Endothelial cell of umbilical vein (primary cell): ENCODE results near the gene GAST. TPM values are rescaled to one million over a fixed set of nuclear protein-coding genes. Genes with fewer than 3 reads are reported as not detected.

Experiments used
- BruUV-seq: library from RNA; stranded (reverse); fragments of 400-500 nt; replicated peaks from 2 replicates; lab custom pipeline; 2021; lab: Mats Ljungman, UMichigan
- CTCF ChIA-PET: fragments of 300-600, 350-600 bp; sonication (Branson Sonifier 250); formaldehyde crosslinking; loops from one replicate; lab custom pipeline; 2021; ENCODE audit warnings: antibody characterized with exemption, inconsistent platforms; lab: Charles Lee
- POLR2A ChIA-PET: fragments of 300-600, 350-600 bp; sonication (Branson Sonifier 250); formaldehyde crosslinking; loops from one replicate; lab custom pipeline; 2021; ENCODE audit warnings: antibody characterized with exemption, inconsistent platforms; lab: Charles Lee
- DNase-seq: peaks from one replicate; pipeline ENCODE4 v3.0.0-alpha.2; 2011; ENCODE audit warnings: low read depth, low spot score
- FAIRE-seq: peaks from 2 replicates; lab custom pipeline; 2011; peaks lifted over from hg19 to GRCh38; lab: Jason Lieb, UNC
- H2AFZ ChIP-seq: 2 replicates; pipeline ENCODE4 v1.6.0; 2012; ENCODE audit warnings: low read depth, low read length, control low read depth, inconsistent platforms
- H3K27ac ChIP-seq: 2 replicates; pipeline ENCODE4 v1.5.1; 2011; ENCODE audit warnings: low read depth, mild to moderate bottlenecking, control low read depth, low read length, moderate library complexity; ENCODE audit not compliant: insufficient read depth
- H3K27me3 ChIP-seq, 2 experiments: 2 replicates each; pipeline versions ENCODE4 v1.6.0 to v1.6.1; 2011; ENCODE audit warnings: low read length in 2 of 2, mixed read lengths in 1 of 2; ENCODE audit not compliant: control insufficient read depth in 2 of 2, insufficient read depth in 2 of 2
- H3K36me3 ChIP-seq, 2 experiments: 2 replicates in 1 of 2; 3 replicates in 1 of 2; pipeline ENCODE4 v1.5.1; 2011; ENCODE audit warnings: low read length in 2 of 2, mild to moderate bottlenecking in 1 of 2, moderate library complexity in 1 of 2; ENCODE audit not compliant: control insufficient read depth in 2 of 2, insufficient read depth in 2 of 2; ENCODE audit errors: extremely low read depth in 1 of 2
- H3K4me1 ChIP-seq: 3 replicates; pipeline ENCODE4 v1.5.1; 2011; ENCODE audit warnings: mild to moderate bottlenecking, low read length; ENCODE audit not compliant: control insufficient read depth, insufficient read depth; ENCODE audit errors: extremely low read depth
- H3K4me2 ChIP-seq: 2 replicates; pipeline ENCODE4 v1.6.1; 2011; ENCODE audit warnings: low read length, control low read depth, mixed read lengths; ENCODE audit not compliant: insufficient read depth
- H3K4me3 ChIP-seq, 3 experiments: fragments of 200-600 bp in 1 of 3; sonication (generic), shearing (Covaris generic) in 1 of 3; replicated peaks in 1 of 3; 2 replicates each; pipeline ENCODE4 v1.5.1; 2011 to 2016; ENCODE audit warnings: control low read depth in 3 of 3, low read length in 3 of 3, mild to moderate bottlenecking in 2 of 3, inconsistent platforms in 1 of 3, low read depth in 1 of 3, moderate library complexity in 1 of 3; ENCODE audit not compliant: insufficient read depth in 1 of 3
- H3K79me2 ChIP-seq: 2 replicates; pipeline ENCODE4 v1.6.0; 2012; ENCODE audit warnings: low read length, inconsistent platforms; ENCODE audit not compliant: control insufficient read depth, insufficient read depth
- H3K9ac ChIP-seq: replicated peaks from 2 replicates; pipeline ENCODE3; 2011; ENCODE audit warnings: low read length, control low read depth; ENCODE audit not compliant: insufficient read depth; ENCODE audit errors: extremely low read depth
- H3K9me1 ChIP-seq: replicated peaks from 3 replicates; pipeline ENCODE4 v1.6.0; 2011; ENCODE audit warnings: mild to moderate bottlenecking, low read length; ENCODE audit not compliant: control insufficient read depth, insufficient read depth; ENCODE audit errors: extremely low read depth
- H3K9me3 ChIP-seq: replicated peaks from 2 replicates; pipeline ENCODE4 v1.5.1; 2012; ENCODE audit warnings: low read length, inconsistent platforms; ENCODE audit not compliant: control insufficient read depth, insufficient read depth
- H4K20me1 ChIP-seq: replicated peaks from 2 replicates; pipeline ENCODE3; 2011; ENCODE audit warnings: mild to moderate bottlenecking, low read length; ENCODE audit not compliant: control insufficient read depth, insufficient read depth; ENCODE audit errors: extremely low read depth
- EZH2 ChIP-seq: IDR thresholded peaks from 2 replicates; pipeline ENCODE4 v1.6.1; 2012; ENCODE audit warnings: borderline replicate concordance, low read depth, mild to moderate bottlenecking, moderate library complexity, low read length, inconsistent platforms; ENCODE audit not compliant: severe bottlenecking
- FOS ChIP-seq: IDR thresholded peaks from 2 replicates; pipeline ENCODE4 v1.6.1; 2011; ENCODE audit warnings: mild to moderate bottlenecking, low read length, moderate library complexity, borderline replicate concordance; ENCODE audit not compliant: insufficient read depth
- GATA2 ChIP-seq: IDR thresholded peaks from 2 replicates; pipeline ENCODE4 v1.7.0; 2011; ENCODE audit warnings: low read depth, mild to moderate bottlenecking, moderate library complexity, mixed read lengths, low read length; ENCODE audit not compliant: insufficient read length, insufficient read depth
- JUN ChIP-seq: IDR thresholded peaks from 2 replicates; pipeline ENCODE4 v1.6.1; 2011; ENCODE audit warnings: borderline replicate concordance, low read depth; ENCODE audit not compliant: insufficient read length, insufficient read depth
- MYC ChIP-seq: IDR thresholded peaks from one replicate; pipeline ENCODE4 v1.6.1; 2011; ENCODE audit warnings: mild to moderate bottlenecking, low read depth, low read length
- POLR2A ChIP-seq: IDR thresholded peaks from 2 replicates; pipeline ENCODE4 v1.6.1; 2012; ENCODE audit warnings: low read depth, mild to moderate bottlenecking, control low read depth, low read length
- POLR2AphosphoS5 ChIP-seq: IDR thresholded peaks from 2 replicates; pipeline ENCODE4 v1.6.1; 2012; ENCODE audit warnings: low read depth, mild to moderate bottlenecking, control low read depth, low read length, moderate library complexity; ENCODE audit not compliant: insufficient read depth
- dilution Hi-C: fragments of 300-500 bp; cut with MboI; formaldehyde crosslinking; loops from one replicate; pipeline ENCODE4 v1.15.0; 2019; ENCODE audit warnings: low sequenced_read_pairs; ENCODE audit not compliant: extremely low pct_ligation_motif_present
- intact Hi-C: fragments of 100-400 bp; cut with micrococcal nuclease; formaldehyde crosslinking; loops from one replicate; pipeline ENCODE4 v1.10.0; 2022
- polyA plus RNA-seq, 4 experiments: library from polyadenylated mRNA; depleted of rRNA in 3 of 4; stranded (reverse) in 3 of 4; unstranded in 1 of 4; fragments of >200 nt; gene quantifications; 2 replicates each; pipeline versions ENCODE4 v1.2.1 to v1.2.3, GENCODE V29; 2011 to 2012; ENCODE audit warnings: missing spikeins in 1 of 4
- total RNA-seq: library from RNA; stranded (reverse); gene quantifications from 2 replicates; pipeline ENCODE4 v1.2.3, GENCODE V29; 2021
- TF ChIP-seq, protein P1 (sequence below), 2 donors: IDR thresholded peaks; 1 replicate in 1 of 2; 2 replicates in 1 of 2; pipeline ENCODE4 v1.5.1; 2011; ENCODE audit warnings: low read length in 2 of 2, mild to moderate bottlenecking in 2 of 2, moderate library complexity in 2 of 2, control low read depth in 1 of 2, inconsistent platforms in 1 of 2, low read depth in 1 of 2; ENCODE audit not compliant: insufficient read depth in 1 of 2; ENCODE audit errors: extremely low read depth in 1 of 2
- TF ChIP-seq, protein P2 (sequence below): IDR thresholded peaks from 2 replicates; pipeline ENCODE4 v1.6.1; 2011; ENCODE audit not compliant: insufficient read depth, insufficient read length

The GAST gene
- total and polyA plus RNA-seq, 2 donors (not counting 3 experiments of a cell fraction or from before 2014, with no cell fraction given) = not detected

DNA sequence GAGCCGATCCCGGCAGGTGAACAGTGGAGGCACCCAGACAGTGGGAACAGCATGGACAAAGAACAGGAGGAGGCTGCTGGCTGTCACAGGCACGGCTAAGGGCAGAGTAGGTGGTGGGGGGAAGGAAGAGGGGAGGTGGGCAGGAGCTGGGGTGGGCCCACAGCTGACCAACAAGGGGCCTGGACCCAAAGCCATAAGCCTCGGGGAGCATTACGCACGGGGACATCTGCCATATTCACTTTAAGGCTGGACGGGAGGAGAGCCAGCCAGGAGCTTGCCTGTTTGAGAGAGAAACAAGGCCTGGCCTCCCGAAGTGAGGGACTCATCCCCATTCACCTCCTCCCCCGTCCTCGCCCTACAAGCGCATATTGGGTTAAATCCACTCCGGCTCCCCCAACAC lies 41.9 kb downstream of the GAST start:
- H4K20me1 ChIP-seq = no peaks in the 10 kb centered on the region
- no peak for DNase-seq
- H2AFZ ChIP-seq = no peak overlapping the region
- no peaks in the 10 kb centered on the region for H3K27me3 ChIP-seq
- BruUV-seq = no TSS peak
- H3K9me3 ChIP-seq = no peaks in the 10 kb centered on the region
- no peak overlapping the region for H3K9ac ChIP-seq
- no peak overlapping the region for H3K4me2 ChIP-seq
- ChIA-PET POLR2A (interaction anchor here (0.9 to 1.0 kb wide), 2 partner anchors 9 to 32 kb away, joined by 3 to 4 read pairs; partner anchors contain the start of gene JUP), CTCF (interaction anchor here (1.2 to 2.5 kb wide), 2 partner anchors 13 to 32 kb away, joined by 3 to 13 read pairs; partner anchors contain the start of gene JUP)
- no peak for FAIRE-seq
- no peak for TF ChIP-seq FOS
- TF ChIP-seq GATA2 = no peak
- TF ChIP-seq, protein P1, sequence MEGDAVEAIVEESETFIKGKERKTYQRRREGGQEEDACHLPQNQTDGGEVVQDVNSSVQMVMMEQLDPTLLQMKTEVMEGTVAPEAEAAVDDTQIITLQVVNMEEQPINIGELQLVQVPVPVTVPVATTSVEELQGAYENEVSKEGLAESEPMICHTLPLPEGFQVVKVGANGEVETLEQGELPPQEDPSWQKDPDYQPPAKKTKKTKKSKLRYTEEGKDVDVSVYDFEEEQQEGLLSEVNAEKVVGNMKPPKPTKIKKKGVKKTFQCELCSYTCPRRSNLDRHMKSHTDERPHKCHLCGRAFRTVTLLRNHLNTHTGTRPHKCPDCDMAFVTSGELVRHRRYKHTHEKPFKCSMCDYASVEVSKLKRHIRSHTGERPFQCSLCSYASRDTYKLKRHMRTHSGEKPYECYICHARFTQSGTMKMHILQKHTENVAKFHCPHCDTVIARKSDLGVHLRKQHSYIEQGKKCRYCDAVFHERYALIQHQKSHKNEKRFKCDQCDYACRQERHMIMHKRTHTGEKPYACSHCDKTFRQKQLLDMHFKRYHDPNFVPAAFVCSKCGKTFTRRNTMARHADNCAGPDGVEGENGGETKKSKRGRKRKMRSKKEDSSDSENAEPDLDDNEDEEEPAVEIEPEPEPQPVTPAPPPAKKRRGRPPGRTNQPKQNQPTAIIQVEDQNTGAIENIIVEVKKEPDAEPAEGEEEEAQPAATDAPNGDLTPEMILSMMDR (IDR thresholded peaks at IDR 0.05; ENCODE audit: extremely low read depth in 1 of 2, insufficient read depth in 1 of 2, low read depth in 1 of 2, low read length in 2 of 2) = no peak
- TF ChIP-seq, protein P2, sequence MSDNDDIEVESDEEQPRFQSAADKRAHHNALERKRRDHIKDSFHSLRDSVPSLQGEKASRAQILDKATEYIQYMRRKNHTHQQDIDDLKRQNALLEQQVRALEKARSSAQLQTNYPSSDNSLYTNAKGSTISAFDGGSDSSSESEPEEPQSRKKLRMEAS = no peak
- no peak for TF ChIP-seq MYC
- no peak for TF ChIP-seq POLR2AphosphoS5
- TF ChIP-seq JUN = no peak
- no peak for TF ChIP-seq EZH2
- TF ChIP-seq POLR2A = no peak
- no peaks in the 10 kb centered on the region for H3K79me2 ChIP-seq
- H3K4me1 ChIP-seq = no peaks in the 10 kb centered on the region
- no peak overlapping the region for H3K27ac ChIP-seq
- peaks cover 0 to 48% of the 10 kb centered on the region in 2 experiments for H3K36me3 ChIP-seq
- intact Hi-C loops (no loop called here), dilution Hi-C loops (no loop called here)
- H3K9me1 ChIP-seq = no peaks in the 10 kb centered on the region
- H3K4me3 ChIP-seq = no peak overlapping the region
